CD4-positive, alpha-beta T cell treated with Interleukin-6 at 100 ng/mL for 8 hours (primary cell): ENCODE data around the gene KPNA5.
"Not testable (repeated sequence)": the region's sequence is repeated elsewhere in the genome, so short reads cannot be mapped to it uniquely, and the experiment has no call there.

ENCODE experiments used
- DNase-seq: peaks from one replicate; pipeline ENCODE4 v3.0.0-alpha.2; 2020; ENCODE audit warnings: mixed read lengths, low spot score

KPNA5 gene

DNA sequence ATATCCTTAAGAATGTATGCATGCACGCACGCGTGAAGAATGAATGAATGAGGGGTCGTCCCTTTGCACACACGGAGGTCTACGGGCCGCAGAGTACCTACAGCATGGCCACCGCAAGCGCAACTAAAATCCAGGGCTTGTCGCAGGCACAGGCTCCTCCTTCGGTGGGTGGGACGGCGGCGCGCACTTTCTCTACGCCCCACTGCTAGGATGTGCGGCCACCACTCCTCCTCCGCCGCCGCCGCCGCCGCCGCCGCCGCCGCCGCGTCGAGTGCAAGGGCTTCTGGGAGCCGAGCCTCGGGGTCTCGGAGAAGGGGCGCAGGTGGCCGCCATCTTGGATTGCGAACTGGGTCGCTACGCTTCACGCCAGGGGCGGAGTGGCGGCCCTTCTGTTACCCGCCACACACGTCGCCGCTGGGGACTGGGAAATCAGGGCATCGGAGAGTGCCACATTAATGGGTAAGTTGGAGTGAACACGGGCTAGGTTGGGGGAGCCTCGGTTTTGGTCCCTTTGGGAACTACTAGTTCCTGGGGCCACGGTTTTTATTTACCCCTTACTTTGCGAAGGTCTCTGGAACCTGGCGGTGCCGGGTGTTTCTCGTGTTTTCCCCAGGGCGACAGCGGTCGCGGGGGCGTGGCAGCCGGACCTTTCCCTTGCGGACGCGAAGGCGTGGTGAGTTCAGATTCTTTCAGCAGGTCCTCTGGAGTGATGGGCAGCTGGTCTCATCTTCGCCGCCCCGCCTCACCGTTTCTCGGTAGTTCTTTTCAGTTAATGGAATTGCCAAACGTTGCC lies at the start of gene KPNA5:
Gene KPNA5 (plus strand): TSS at position 332 of the 793 bp plus-strand sequence. CDS start 124 bp downstream, at position 456.
- peak; percentile 90 for DNase-seq

DNA sequence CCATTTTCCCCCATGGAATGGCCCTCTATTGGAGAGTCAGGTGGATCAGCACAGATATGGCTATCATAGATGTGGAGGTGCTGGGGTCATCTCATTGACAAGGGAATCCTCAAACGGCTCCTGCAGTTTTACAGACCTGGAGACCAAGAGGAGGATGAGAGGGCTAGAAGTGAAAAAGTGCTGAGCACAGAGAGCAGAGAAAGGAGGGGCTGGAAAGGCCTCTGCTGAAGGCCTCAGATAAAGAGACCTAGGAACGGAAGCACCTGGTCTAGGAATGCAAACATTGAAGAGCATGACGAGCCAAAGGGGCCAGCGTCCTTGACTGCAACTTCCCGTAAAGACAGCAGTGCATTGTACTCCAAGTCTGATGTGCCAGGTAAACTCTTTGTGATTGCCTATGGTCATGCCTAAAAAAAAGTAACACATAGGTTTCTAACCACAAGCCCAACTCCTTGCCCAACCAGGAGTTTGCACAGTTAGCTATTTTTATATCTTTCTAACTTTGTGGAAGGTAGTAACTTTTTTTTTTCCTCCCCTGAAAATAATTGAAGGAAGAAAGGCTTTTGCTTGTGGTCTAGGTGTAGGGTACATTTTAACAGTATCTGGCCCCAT lies 49.5 kb upstream of the KPNA5 start:
- no peak for DNase-seq

DNA sequence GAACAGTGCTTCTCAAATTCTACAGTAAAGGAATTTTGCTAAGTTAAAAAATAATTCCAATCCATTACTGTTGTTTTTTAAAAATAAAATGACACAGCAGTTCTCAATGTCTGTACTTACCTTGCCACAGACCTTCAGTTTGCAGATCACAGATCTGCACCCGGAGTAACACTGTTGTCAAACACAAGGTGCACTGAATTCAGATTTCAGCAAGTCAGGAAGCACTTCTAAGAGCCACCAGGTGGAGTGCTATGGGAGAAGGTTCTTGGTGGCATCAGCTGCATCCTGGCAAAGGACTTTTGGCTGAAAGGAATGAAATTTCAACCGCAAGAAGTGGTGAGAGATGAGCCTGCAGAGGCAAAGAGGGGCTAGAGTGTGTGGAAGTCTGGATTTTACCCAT lies 47.3 kb upstream of the KPNA5 start:
- DNase-seq = no peak

DNA sequence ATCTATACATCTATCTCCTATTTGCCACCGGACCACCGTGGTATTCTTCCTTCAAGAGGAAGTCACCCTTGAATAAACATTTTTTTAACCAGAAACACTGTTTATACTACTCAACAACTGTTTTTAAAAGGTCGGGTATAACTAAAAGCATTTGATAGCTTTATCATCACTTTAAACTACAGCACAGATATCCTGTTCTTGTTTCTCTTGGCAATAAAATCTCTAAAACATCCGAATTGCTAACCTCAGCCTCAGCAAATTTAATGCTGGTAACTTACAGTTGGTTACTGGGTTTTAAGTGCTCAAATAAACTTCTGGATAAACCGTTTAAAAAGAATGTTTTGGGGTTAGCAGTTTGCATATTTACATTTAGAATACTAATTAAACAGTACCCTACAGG lies 32.9 kb upstream of the KPNA5 start:
- no peak for DNase-seq

DNA sequence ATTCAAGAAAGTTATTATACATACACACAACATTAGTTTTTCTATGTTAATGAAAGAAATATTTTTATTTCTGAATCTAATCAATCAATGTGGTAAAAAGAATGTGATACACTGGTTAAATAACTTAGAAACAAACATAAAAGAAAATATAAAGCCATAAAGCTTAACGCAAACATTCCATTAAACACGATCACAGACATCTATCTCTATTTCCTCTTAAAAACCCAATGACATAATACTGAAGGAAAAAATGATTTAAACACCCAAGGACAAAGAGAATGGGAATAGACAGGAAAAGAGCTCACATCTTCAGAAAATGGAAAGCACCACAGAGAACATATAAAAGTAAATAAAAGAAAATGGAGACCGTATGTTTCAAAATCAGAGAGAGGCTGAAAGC lies 31.9 kb upstream of the KPNA5 start:
- DNase-seq = no peak

DNA sequence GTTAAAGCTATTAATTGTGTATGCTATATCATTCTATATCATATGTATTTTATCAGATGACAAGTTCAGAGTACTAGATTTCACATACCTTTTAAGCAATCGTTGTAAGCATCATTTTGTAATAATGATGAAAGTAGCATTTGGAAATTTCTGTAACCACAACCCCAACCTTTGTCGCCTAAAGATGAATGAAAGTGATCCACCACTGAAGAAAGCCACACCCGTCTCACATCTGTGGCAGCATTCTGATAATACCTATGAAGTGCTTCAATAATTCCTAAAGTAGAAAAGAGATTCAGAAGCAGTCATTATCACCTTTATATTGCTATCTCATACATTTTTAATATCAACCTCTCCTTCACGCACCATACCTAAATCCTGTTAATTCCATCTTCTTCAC lies 29.1 kb upstream of the KPNA5 start:
- no peak for DNase-seq

DNA sequence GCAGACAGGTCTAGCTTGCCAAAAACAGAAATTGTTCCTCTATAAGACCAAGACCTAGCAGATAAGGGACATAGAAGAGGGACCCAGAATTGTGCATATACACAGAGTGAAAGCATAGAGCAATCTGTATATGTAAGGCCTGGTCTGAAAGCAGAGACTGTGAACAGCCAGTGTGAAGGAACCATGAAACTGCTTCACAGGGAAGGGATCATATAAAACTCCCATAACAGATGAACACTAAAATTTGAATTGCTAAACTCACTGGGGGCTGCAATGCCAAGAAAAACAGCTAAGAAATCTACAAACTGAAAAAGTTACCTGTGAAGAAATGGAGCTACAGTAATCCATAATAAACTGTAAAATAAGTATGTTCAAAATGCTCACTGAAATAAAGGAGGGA lies 19.4 kb upstream of the KPNA5 start:
- DNase-seq = no peak

DNA sequence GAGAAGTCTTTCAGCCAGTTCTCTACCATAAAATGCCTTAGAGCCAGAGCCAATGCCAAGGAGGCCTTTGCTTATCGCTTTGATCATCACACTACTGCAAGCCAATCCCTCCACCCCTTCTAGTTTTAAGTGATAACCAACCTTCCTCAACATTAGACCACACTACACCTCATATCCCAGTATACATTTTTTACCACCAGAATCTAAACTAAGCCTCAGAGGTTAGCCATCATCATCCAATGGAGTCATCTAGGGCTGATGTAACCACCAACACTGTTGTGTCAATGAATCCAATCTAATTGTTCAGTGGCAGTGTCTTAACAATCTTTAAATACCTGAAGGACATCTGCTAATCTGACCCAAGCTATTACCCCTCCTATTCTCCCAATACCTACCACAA lies 18.8 kb upstream of the KPNA5 start:
- DNase-seq = no peak

DNA sequence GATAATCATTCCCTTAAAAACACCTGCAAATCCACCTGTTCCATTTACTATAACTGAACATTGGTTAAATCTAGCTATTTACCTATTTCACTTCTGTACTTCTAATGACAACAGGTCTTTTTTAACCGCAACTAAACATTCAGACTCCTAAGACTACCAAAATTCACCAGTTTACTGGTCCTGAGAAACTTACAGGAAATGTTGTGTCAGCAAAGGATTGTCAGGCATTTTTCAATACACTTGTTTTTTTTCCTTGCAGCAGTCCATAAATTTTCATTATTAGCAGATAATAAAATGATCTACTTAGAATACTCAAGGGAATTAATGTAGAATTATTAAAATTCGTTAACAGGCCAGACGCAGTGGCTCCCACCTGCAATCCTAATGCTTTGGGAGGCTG lies 17.7 kb upstream of the KPNA5 start:
- no peak for DNase-seq

DNA sequence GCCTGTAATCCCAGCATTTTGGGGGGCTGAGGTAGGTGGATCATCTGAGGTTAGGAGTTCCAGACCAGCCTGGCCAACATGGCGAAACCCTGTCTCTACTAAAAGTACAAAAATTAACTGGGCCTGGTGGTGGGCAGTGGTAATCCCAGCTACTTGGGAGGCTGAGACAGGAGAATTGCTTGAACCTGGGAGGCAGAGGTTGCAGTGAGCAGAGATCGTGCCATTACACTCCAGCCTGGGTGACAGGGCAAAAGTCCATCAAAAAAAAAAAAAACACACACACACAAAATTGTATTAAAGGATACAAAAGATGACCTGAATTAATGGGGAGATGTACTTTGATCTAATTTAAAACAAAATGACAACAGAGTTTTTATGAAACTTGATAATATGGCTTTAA lies 16.8 kb upstream of the KPNA5 start:
- DNase-seq = not testable (repeated sequence)

DNA sequence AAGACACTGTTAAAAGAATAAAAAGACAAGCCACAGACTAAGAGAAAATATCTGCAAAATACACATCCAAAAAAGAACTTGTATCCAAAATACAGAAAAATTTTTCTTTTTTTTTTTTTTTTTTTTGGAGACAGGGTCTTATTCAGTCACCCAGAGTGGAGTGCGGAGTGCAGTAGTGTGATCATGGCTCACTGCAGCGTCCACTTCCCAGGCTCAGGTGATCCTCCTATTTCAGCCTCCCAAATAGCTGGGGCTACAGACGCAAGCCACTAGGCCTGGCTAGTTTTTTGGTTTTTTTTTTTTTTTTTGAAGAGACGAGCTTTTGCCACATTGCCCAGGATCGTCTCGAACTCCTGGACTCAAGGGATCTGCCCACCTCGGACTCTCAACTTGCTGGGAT lies 15.5 kb upstream of the KPNA5 start:
- no peak for DNase-seq

DNA sequence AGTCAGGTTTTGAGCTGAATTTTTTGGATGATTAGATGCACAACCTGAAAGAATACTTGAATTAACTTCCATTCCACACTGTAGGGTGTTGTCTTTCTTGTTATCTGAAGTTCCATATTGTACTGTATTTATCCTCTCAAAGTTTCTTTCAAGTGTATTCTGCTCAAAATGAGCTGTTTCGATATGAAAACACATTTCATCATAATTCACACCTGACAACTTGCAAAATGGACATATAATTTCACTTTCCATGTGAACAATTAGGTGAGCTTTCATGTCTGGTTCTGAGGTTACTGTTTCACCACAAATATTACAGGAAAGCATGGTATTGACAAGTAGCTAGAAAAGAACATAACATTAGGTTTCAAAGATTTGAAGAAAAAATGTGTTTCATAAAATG lies 14.1 kb upstream of the KPNA5 start:
- no peak for DNase-seq

DNA sequence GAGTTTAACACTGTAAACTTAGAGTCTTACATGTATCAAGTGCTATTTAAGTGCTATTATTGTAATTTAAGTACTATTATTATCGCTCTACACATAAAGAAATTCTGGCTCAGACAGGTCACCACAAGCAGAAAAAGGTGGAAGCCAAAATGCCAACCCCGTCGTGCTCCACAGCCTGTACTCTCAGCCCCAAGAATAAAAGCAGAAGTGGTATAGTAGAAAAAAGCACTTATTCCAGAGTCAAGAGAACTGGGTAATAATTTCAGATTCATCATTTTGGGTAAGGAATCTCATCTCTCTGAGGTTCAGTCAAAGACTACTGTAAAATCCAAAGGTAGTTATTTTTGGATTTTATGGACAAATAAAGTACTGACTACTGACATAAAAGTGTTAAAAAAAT lies 13.4 kb upstream of the KPNA5 start:
- no peak for DNase-seq

DNA sequence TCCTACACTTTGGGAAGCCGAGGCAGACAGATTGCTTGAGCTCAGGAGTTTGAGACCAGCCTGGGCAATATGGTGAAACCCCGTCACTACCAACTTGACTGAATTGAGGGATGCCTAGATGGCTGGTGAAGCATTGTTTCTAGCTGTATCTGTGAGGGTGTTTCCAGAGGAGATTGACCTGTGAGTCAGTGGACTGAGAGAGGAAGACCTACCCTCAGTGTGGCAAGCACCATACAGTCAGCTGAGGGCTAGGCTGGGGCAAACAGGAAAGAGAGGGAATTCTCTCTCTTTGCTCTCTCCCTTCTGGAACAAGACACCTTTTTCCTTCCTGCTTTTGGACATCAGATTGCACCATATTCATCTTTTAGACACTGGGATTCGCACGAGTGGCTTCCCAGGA lies 8.7 kb upstream of the KPNA5 start:
- DNase-seq = no peak

DNA sequence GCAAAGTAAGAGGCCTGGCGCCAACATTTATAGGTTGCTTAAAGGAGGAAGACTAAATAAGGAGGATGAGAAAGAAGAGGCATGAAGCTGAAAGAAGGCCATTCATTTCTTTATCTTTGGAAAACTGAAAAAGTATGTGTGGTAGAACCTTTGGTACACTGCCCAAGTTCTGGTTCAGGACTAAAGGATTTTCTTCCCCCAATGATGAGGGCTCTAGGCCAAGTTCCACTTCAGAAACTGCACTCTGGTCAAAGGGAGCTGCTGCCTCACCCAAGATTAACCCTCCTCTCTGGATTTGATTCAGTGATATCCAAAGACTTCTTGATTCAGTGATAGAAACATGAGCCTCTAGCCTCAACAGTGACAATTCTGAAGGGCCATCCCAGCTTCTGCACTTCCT lies 5.0 kb upstream of the KPNA5 start:
- DNase-seq = no peak

DNA sequence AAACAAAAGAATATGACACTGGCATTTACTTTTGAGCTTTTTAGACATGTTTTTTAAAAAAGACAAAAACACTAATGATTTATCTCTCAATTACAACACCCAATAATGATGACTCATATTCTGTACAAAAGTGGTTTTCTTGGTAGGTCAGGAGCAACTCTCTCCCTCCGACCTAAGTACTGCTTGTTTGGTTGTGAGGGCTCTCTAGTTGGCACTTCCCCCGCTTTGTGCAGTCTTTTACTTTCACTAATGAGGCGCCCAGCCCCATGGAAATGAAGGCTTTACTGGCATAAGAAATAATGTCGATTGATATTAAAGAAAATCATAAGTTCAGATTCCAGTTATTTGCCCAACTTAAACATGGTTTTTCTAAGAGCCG lies 1.3 kb downstream of the KPNA5 start:
- DNase-seq = peak; percentile 45

DNA sequence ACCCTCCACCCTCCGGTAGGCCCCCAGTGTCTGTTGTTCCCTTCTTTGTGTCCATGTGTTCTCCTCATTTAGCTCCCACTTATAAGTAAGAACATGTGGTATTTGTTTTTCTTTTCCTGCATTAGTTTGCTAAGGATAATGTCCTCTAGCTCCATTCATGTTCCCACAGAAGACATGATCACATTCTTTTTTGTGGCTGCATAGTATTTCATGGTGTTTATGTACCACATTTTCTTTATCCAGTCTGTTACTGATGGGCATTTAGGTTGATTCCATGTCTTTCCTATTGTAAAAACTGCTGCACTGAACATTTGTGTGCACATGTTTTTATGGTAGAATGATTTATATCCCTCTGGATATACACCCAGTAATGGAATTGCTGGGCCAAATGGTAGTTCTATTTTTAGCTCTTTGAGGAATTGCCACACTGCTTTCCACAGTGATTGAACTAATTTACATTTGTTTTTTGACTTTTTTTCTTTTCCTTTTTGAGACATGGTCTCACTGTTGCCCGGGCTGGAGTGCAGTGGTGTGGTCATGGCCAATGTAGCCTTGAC lies 4.5 kb downstream of the KPNA5 start:
- DNase-seq = no peak

DNA sequence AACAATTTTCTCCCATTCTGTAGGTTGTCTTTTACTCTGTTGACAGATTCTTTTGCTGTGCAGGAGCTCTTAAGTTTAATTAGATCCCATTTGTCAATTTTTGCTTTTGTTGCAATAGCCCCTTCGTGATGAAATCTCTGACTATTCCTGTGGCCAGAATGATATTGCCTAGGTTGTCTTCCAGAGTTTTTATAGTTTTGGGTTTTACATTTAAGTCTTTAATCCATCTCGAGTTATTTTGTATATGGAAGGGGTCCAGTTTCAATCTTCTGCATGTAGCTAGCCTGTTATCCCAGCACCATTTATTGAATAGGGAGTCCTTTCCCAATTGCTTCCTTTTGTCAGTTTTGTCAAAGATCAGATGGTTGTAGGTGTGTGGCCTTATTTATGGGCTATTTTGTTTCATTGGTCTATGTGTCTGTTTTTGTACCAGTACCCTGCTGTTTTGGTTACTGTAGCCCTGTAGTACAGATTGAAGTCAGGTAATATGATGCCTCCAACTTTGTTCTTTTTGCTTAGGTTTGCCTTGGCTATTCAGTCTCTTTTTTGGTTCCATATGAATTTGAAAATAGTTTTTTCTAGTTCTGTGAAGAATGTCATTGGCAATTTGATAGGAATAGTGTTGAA lies 5.6 kb downstream of the KPNA5 start:
- not testable (repeated sequence) for DNase-seq

DNA sequence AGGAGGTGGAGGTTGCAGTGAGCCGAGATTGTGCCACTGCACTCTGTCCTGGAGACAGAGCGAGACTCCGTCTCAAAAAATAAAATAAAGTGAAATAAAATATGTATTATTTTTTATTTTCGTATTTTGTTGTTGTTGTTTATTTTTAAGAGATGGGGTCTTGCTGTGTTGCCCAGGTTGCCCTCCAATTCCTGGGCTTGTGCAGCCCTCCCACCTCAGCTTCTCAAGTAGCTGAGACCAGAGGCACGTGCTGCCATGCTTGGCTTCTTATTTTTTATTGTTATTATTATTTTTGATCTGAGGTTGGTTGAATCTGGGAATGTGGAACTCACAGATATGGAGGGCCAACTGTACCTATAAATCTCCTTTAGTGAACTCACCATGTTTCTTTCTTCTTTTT lies 10.1 kb downstream of the KPNA5 start:
- DNase-seq = no peak

DNA sequence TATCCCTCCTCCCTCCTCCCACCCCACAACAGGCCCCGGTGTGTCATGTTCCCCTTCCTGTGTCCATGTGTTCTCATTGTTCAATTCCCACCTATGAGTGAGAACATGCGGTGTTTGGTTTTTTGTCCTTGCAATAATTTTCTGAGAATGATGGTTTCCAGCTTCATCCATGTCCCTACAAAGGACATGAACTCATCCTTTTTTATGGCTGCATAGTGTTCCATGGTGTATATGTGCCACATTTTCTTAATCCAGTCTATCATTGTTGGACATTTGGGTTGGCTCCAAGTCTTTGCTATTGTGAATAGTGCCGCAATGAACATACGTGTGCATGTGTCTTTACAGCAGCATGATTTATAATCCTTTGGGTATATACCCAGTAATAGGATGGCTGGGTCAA lies 11.9 kb downstream of the KPNA5 start:
- DNase-seq = not testable (repeated sequence)

DNA sequence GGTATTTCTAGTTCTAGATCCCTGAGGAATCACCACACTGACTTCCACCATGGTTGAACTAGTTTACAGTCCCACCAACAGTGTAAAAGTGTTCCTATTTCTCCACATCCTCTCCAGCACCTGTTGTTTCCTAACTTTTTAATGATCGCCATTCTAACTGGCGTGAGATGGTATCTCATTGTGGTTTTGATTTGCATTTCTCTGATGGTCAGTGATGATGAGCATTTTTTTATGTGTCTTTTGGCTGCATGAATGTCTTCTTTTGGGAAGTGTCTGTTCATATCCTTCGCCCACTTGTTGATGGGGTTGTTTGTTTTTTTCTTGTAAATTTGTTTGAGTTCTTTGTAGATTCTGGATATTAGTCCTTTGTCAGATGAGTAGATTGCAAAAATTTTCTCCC lies 12.3 kb downstream of the KPNA5 start:
- DNase-seq = not testable (repeated sequence)

DNA sequence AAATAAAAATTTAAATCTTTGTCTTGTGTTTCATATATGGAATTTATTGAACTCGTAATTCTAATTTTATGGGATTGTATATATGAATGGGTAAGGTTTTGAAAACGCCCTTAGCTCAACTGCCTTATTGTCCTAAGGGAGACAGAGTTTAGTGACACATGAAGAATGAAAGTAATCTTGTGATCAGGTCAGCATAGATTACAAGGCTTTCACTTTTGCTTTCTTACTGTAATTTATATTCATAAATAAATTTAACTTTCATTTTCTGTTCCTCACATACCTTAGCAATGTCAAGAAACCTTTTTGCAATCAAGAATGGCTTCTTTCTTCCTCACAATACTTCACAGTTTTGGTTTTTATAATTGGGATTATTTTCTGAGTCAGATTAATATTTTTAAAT lies 14.4 kb downstream of the KPNA5 start:
- no peak for DNase-seq

DNA sequence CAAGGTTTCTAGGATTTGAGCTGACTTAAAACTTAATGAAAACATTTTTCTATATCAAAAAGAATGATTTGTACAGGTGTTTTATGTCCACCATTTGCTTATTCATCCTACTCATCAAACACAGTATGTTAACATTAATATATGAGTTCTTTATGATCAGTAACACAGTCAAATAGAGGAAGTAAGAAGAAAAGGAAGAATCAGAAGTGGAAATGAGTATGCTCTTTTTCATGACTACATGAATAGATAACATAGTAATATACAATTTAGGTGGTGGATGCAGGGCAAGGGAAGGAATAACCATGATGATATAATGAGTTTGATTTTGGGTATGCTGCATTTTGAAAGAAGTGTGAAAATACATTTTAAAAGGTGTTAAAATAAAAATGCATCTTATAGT lies 16.5 kb downstream of the KPNA5 start:
- no peak for DNase-seq
